GM12878 (cell line): ENCODE data around the gene ADAM10.

ENCODE experiments used
- CEBPB ChIP-seq, 2 experiments: fragments of 150-350 bp in 1 of 2; IDR thresholded peaks; 2 replicates each; pipeline ENCODE4 v1.6.1; 2012 to 2014; ENCODE audit warnings: low read depth in 2 of 2, low read length in 2 of 2, borderline replicate concordance in 1 of 2, inconsistent platforms in 1 of 2
- CTCF ChIP-seq, 3 experiments: IDR thresholded peaks in 2 of 3; conservative IDR thresholded peaks in 1 of 3; 2 replicates each; pipeline ENCODE4 v1.5.1; 2011; ENCODE audit warnings: low read depth in 3 of 3, low read length in 3 of 3, mild to moderate bottlenecking in 3 of 3, control low read depth in 2 of 3, moderate library complexity in 2 of 3, inconsistent platforms in 1 of 3, mixed read lengths in 1 of 3; ENCODE audit not compliant: control insufficient read depth in 2 of 3, insufficient read depth in 1 of 3; ENCODE audit errors: extremely low read depth in 1 of 3
- RFX5 ChIP-seq: IDR thresholded peaks from 2 replicates; pipeline ENCODE4 v1.6.1; 2011; ENCODE audit warnings: low read depth, low read length, improper control_type of control experiment
- ZBTB33 ChIP-seq: fragments of 450-650 bp; IDR thresholded peaks from 2 replicates; pipeline ENCODE4 v1.6.1; 2017; ENCODE audit warnings: mild to moderate bottlenecking

GRCh38 chr15:58626378-58626777, 123.1 kb downstream of the ADAM10 start:
- TF ChIP-seq CEBPB (IDR thresholded peaks at IDR 0.05; ENCODE audit: borderline replicate concordance in 1 of 2, low read depth in 2 of 2, low read length in 2 of 2) (no peak), RFX5 (no peak), ZBTB33 (no peak), CTCF (IDR thresholded peaks at IDR 0.05 in 2 of 3, conservative IDR thresholded peaks at IDR 0.05 in 1 of 3; ENCODE audit: control insufficient read depth in 2 of 3, extremely low read depth in 1 of 3, insufficient read depth in 1 of 3, low read depth in 3 of 3, low read length in 3 of 3) (no peak)
